Measurements from ENCODE around the gene ADAMTS12.

Gene ADAMTS12

GRCh38 chr5:33745101-33745770 is 146.6 kb downstream of the ADAMTS12 start:
- no peak for DNase-seq

- no peak for DNase-seq
Measured at GRCh38 chr5:33743099-33743498, 148.7 kb downstream of the ADAMTS12 start.

- no peak for DNase-seq
Measured at GRCh38 chr5:33742181-33742580, 149.6 kb downstream of the ADAMTS12 start.

GRCh38 chr5:33738967-33739366 is 152.8 kb downstream of the ADAMTS12 start:
- no peak for DNase-seq

- DNase-seq = no peak
Measured at GRCh38 chr5:33738097-33738496, 153.7 kb downstream of the ADAMTS12 start.

GRCh38 chr5:33737697-33738096 is 154.1 kb downstream of the ADAMTS12 start:
- DNase-seq = no peak

- no peak for DNase-seq
Measured at GRCh38 chr5:33737284-33737683, 154.5 kb downstream of the ADAMTS12 start.

GRCh38 chr5:33736510-33736909 is 155.3 kb downstream of the ADAMTS12 start:
- DNase-seq = no peak

GRCh38 chr5:33735072-33735471 is 156.7 kb downstream of the ADAMTS12 start:
- no peak for DNase-seq

- no peak for DNase-seq
Measured at GRCh38 chr5:33734537-33734936, 157.3 kb downstream of the ADAMTS12 start.

- no peak for DNase-seq
Measured at GRCh38 chr5:33733225-33733624, 158.6 kb downstream of the ADAMTS12 start.

- DNase-seq = no peak
Measured at GRCh38 chr5:33726422-33727165, 165.2 kb downstream of the ADAMTS12 start.

GRCh38 chr5:33725806-33726205 is 166.0 kb downstream of the ADAMTS12 start:
- no peak for DNase-seq

- DNase-seq = no peak
Measured at GRCh38 chr5:33721491-33722200, 170.1 kb downstream of the ADAMTS12 start.

GRCh38 chr5:33720176-33720575 is 171.6 kb downstream of the ADAMTS12 start:
- no peak for DNase-seq

GRCh38 chr5:33719769-33720168 is 172.0 kb downstream of the ADAMTS12 start:
- DNase-seq = no peak

GRCh38 chr5:33715661-33716060 is 176.1 kb downstream of the ADAMTS12 start:
- no peak for DNase-seq

- DNase-seq = no peak
Measured at GRCh38 chr5:33713136-33713765, 178.5 kb downstream of the ADAMTS12 start.

- DNase-seq = no peak
Measured at GRCh38 chr5:33712664-33713063, 179.1 kb downstream of the ADAMTS12 start.

- no peak for DNase-seq
Measured at GRCh38 chr5:33711094-33711679, 180.6 kb downstream of the ADAMTS12 start.

- no peak for DNase-seq
Measured at GRCh38 chr5:33702867-33703266, 188.9 kb downstream of the ADAMTS12 start.

- DNase-seq = no peak
Measured at GRCh38 chr5:33701951-33702350, 189.8 kb downstream of the ADAMTS12 start.

- no peak for DNase-seq
Measured at GRCh38 chr5:33701251-33701650, 190.5 kb downstream of the ADAMTS12 start.

Measured in stimulated activated CD4-positive, alpha-beta T cell treated with anti-CD3 and anti-CD28 coated beads, Interleukin-1b, Interleukin-23, amount 100 ng/mL, for 48 hours (primary cell).